ENCODE measurements around the gene TP53AIP1. TPM values are rescaled to one million over a fixed set of nuclear protein-coding genes. Genes with fewer than 3 reads are reported as not detected.

TP53AIP1 gene
- total RNA-seq, 2 donors from 2014 or later: not detected

- peaks cover 38% of the 10 kb centered on the region for H3K27me3 Mint-ChIP-seq (ENCODE audit: insufficient read depth)
Observed at GRCh38 chr11:128895526-128895925, 47.1 kb downstream of the TP53AIP1 start.

GRCh38 chr11:128894685-128895084 lies 48.0 kb downstream of the TP53AIP1 start:
- H3K36me3 Mint-ChIP-seq (ENCODE audit: low read depth): no peaks in the 10 kb centered on the region
- no peaks in the 10 kb centered on the region for H3K9me3 Mint-ChIP-seq
- Histone ChIP-seq H3K9me3 (ENCODE audit: control insufficient read depth, low read length) (no peaks in the 10 kb centered on the region), H3K4me1 (ENCODE audit: control insufficient read depth, insufficient read depth, low read length) (peaks cover 20% of the 10 kb centered on the region), H3K27me3 (ENCODE audit: control insufficient read depth, insufficient read depth, low read length, poor library complexity, severe bottlenecking) (peaks cover 38% of the 10 kb centered on the region), H3K4me3 (ENCODE audit: low read length) (no peak overlapping the region), H3K36me3 (ENCODE audit: control insufficient read depth, insufficient read depth, low read length) (no peaks in the 10 kb centered on the region), H3K27ac (ENCODE audit: low read depth, low read length) (no peak overlapping the region), H3K9ac (ENCODE audit: extremely low read depth, low read length, poor library complexity, severe bottlenecking) (no peak overlapping the region)
- no peak for TF ChIP-seq CTCF (conservative IDR thresholded peaks at IDR 0.05)
- no peak for DNase-seq
- H3K27me3 Mint-ChIP-seq (ENCODE audit: insufficient read depth): peaks cover 41% of the 10 kb centered on the region
- H3K4me1 Mint-ChIP-seq: peaks cover 30% of the 10 kb centered on the region
- no peak overlapping the region for H3K4me3 Mint-ChIP-seq
- 84 to 90% methylated on average over 6 of the region's 6 CpGs for WGBS, 2 experiments (ENCODE audit: insufficient coverage in 1 of 2, insufficient read length in 1 of 2)
- H3K27ac Mint-ChIP-seq: no peak overlapping the region

More at GRCh38 chr11:128895526-128895925, 47.1 kb downstream of the TP53AIP1 start:
- Histone ChIP-seq H3K27me3 (ENCODE audit: control insufficient read depth, insufficient read depth, low read length, poor library complexity, severe bottlenecking) (peaks cover 38% of the 10 kb centered on the region), H3K9me3 (ENCODE audit: control insufficient read depth, low read length) (no peaks in the 10 kb centered on the region), H3K27ac (ENCODE audit: low read depth, low read length) (no peak overlapping the region), H3K36me3 (ENCODE audit: control insufficient read depth, insufficient read depth, low read length) (no peaks in the 10 kb centered on the region), H3K9ac (ENCODE audit: extremely low read depth, low read length, poor library complexity, severe bottlenecking) (no peak overlapping the region), H3K4me1 (ENCODE audit: control insufficient read depth, insufficient read depth, low read length) (peaks cover 18% of the 10 kb centered on the region), H3K4me3 (ENCODE audit: low read length) (no peak overlapping the region)
- Mint-ChIP-seq H3K36me3 (ENCODE audit: low read depth) (no peaks in the 10 kb centered on the region), H3K4me1 (peaks cover 28% of the 10 kb centered on the region), H3K4me3 (no peak overlapping the region), H3K27ac (no peak overlapping the region), H3K9me3 (no peaks in the 10 kb centered on the region)
- WGBS, 2 experiments (ENCODE audit: insufficient coverage in 1 of 2, insufficient read length in 1 of 2): 86 to 95% methylated on average over 2 to 9 of the region's 9 CpGs
- no peak for TF ChIP-seq CTCF (conservative IDR thresholded peaks at IDR 0.05)
- no peak for DNase-seq

- H3K27ac Mint-ChIP-seq: no peak overlapping the region
- peaks cover 21% of the 10 kb centered on the region for H3K4me1 ChIP-seq (ENCODE audit: control insufficient read depth, insufficient read depth, low read length)
- peaks cover 34% of the 10 kb centered on the region for H3K4me1 Mint-ChIP-seq
- H3K9me3 ChIP-seq (ENCODE audit: control insufficient read depth, low read length): no peaks in the 10 kb centered on the region
- H3K4me3 Mint-ChIP-seq: no peak overlapping the region
- no peaks in the 10 kb centered on the region for H3K36me3 Mint-ChIP-seq (ENCODE audit: low read depth)
- WGBS, 2 experiments (ENCODE audit: insufficient coverage in 1 of 2, insufficient read length in 1 of 2): 88% methylated on average over 3 of the region's 3 CpGs
- H3K4me3 ChIP-seq (ENCODE audit: low read length): no peak overlapping the region
- DNase-seq: no peak
- no peaks in the 10 kb centered on the region for H3K9me3 Mint-ChIP-seq
- H3K36me3 ChIP-seq (ENCODE audit: control insufficient read depth, insufficient read depth, low read length): no peaks in the 10 kb centered on the region
- no peak for TF ChIP-seq CTCF (conservative IDR thresholded peaks at IDR 0.05)
- H3K27me3 ChIP-seq (ENCODE audit: control insufficient read depth, insufficient read depth, low read length, poor library complexity, severe bottlenecking): peaks cover 38% of the 10 kb centered on the region
- H3K27me3 Mint-ChIP-seq (ENCODE audit: insufficient read depth): peaks cover 45% of the 10 kb centered on the region
- H3K27ac ChIP-seq (ENCODE audit: low read depth, low read length): no peak overlapping the region
- no peak overlapping the region for H3K9ac ChIP-seq (ENCODE audit: extremely low read depth, low read length, poor library complexity, severe bottlenecking)
Observed at GRCh38 chr11:128894286-128894681, 48.4 kb downstream of the TP53AIP1 start.
